Endothelial cell (in vitro differentiated cells): Measurements from ENCODE around the gene DROSHA. TPM values are rescaled to one million over a fixed set of nuclear protein-coding genes. Genes with fewer than 3 reads are reported as not detected.
A peak's percentile ranks its signal among the peaks of the same experiment; 100 is the strongest.

Experiments
- DNase-seq: peaks from one replicate; pipeline ENCODE4 v3.0.0; 2021; ENCODE audit warnings: low spot score
- H3K27ac Mint-ChIP-seq: one replicate; pipeline ENCODE4 v1.8.0; 2021; ENCODE audit warnings: mixed read lengths, inconsistent platforms; ENCODE audit not compliant: unreplicated experiment
- H3K27me3 Mint-ChIP-seq: one replicate; pipeline ENCODE4 v1.8.0; 2021; ENCODE audit warnings: mild to moderate bottlenecking, moderate library complexity, mixed read lengths, inconsistent platforms; ENCODE audit not compliant: unreplicated experiment
- H3K36me3 Mint-ChIP-seq: one replicate; pipeline ENCODE4 v1.8.0; 2021; ENCODE audit warnings: mild to moderate bottlenecking, low read depth, mixed read lengths, inconsistent platforms; ENCODE audit not compliant: unreplicated experiment
- H3K4me1 Mint-ChIP-seq: one replicate; pipeline ENCODE4 v1.8.0; 2021; ENCODE audit warnings: mild to moderate bottlenecking, mixed read lengths, inconsistent platforms; ENCODE audit not compliant: unreplicated experiment
- H3K4me3 Mint-ChIP-seq: one replicate; pipeline ENCODE4 v1.8.0; 2021; ENCODE audit warnings: mild to moderate bottlenecking, mixed read lengths, inconsistent platforms; ENCODE audit not compliant: unreplicated experiment
- H3K9me3 Mint-ChIP-seq: one replicate; pipeline ENCODE4 v1.8.0; 2021; ENCODE audit warnings: mixed read lengths, inconsistent platforms; ENCODE audit not compliant: unreplicated experiment
- total RNA-seq: library from RNA; stranded (reverse); fragmentation: NEBNext Ultra II Directional; extraction: Animal tissue kit (Norgen Biotek cat#: 25700); gene quantifications from one replicate; pipeline ENCODE4 v1.2.1, GENCODE V29; 2021; ENCODE audit not compliant: unreplicated experiment
- TF ChIP-seq, protein P1 (sequence below): fragments of 200-600 bp; sonication (generic); IDR thresholded peaks from one replicate; pipeline ENCODE4 v1.5.0; 2021; ENCODE audit warnings: antibody characterized with exemption; ENCODE audit not compliant: unreplicated experiment

The DROSHA gene
- total RNA-seq, 1 donor from 2014 or later: 98.2 TPM

DNA sequence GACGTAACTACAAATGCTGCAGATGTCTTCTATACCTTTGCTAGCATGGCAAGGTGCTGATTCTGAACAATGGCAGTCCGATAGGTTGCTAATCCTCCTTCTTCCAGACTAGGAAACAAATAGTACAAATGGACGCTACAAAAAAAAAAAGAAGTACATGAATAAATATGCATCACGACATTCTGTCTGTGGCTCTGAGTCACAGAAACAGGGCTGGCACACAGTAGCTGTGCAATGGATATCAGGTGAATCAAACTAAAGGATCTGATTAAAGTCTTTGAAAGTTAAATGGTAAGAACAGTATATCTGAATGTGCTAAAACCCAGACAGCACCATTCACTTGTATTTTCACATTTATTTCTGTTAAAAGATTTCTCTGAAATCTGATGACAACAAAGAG is 96.2 kb downstream of the DROSHA start:
- TF ChIP-seq, protein P1, sequence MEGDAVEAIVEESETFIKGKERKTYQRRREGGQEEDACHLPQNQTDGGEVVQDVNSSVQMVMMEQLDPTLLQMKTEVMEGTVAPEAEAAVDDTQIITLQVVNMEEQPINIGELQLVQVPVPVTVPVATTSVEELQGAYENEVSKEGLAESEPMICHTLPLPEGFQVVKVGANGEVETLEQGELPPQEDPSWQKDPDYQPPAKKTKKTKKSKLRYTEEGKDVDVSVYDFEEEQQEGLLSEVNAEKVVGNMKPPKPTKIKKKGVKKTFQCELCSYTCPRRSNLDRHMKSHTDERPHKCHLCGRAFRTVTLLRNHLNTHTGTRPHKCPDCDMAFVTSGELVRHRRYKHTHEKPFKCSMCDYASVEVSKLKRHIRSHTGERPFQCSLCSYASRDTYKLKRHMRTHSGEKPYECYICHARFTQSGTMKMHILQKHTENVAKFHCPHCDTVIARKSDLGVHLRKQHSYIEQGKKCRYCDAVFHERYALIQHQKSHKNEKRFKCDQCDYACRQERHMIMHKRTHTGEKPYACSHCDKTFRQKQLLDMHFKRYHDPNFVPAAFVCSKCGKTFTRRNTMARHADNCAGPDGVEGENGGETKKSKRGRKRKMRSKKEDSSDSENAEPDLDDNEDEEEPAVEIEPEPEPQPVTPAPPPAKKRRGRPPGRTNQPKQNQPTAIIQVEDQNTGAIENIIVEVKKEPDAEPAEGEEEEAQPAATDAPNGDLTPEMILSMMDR: no peak
- DNase-seq: no peak
- Mint-ChIP-seq H3K27ac (no peak overlapping the region), H3K4me3 (no peak overlapping the region), H3K4me1 (peaks cover 4% of the 10 kb centered on the region), H3K27me3 (peaks cover 1% of the 10 kb centered on the region), H3K9me3 (no peaks in the 10 kb centered on the region), H3K36me3 (peaks cover 22% of the 10 kb centered on the region)

DNA sequence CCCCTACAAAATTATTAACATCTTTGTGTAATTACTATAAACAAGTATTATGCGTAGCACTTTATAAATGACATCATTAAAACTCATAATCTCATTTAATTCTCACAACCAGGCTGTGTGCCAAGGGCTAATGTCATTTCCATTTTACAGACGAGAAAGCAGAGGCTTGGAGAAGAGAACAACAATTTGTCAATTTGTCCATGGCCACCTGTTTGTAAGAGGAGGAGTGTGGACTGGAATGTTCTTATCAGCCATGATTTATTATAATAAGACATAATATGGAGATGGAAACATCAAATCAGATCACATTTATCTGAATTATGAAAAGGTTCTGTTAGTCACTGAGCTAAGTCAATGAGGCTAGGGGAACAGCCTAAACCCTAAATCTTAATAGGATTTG is 97.0 kb downstream of the DROSHA start:
- DNase-seq: no peak
- H3K4me1 Mint-ChIP-seq: peaks cover 10% of the 10 kb centered on the region
- peaks cover 1% of the 10 kb centered on the region for H3K27me3 Mint-ChIP-seq
- no peak overlapping the region for H3K4me3 Mint-ChIP-seq
- TF ChIP-seq, protein P1: no peak
- no peak overlapping the region for H3K27ac Mint-ChIP-seq
- H3K36me3 Mint-ChIP-seq: peaks cover 22% of the 10 kb centered on the region
- no peaks in the 10 kb centered on the region for H3K9me3 Mint-ChIP-seq

DNA sequence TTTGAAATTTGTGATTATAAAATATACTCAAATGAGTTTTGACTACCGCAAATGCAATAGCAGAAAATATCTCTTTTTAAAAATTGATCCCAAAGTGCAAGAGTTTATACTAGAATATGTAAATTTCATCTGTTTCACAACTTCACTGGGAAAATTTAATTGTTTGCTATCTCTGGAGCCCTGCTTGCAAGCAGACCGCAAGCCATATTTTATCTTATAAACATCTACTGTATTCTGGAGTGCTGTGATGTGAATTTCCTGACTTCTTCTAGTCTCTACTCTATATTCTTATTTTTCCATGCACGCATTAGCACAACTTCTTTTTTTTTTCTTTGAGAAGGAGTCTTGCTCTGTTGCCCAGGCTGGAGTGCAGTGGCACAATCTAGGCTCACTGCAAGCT is 98.7 kb downstream of the DROSHA start:
- Mint-ChIP-seq H3K4me1 (peaks cover 15% of the 10 kb centered on the region), H3K27ac (no peak overlapping the region), H3K4me3 (no peak overlapping the region), H3K27me3 (peaks cover under 1% of the 10 kb centered on the region), H3K36me3 (peaks cover 16% of the 10 kb centered on the region), H3K9me3 (no peaks in the 10 kb centered on the region)
- no peak for DNase-seq
- TF ChIP-seq, protein P1: no peak

DNA sequence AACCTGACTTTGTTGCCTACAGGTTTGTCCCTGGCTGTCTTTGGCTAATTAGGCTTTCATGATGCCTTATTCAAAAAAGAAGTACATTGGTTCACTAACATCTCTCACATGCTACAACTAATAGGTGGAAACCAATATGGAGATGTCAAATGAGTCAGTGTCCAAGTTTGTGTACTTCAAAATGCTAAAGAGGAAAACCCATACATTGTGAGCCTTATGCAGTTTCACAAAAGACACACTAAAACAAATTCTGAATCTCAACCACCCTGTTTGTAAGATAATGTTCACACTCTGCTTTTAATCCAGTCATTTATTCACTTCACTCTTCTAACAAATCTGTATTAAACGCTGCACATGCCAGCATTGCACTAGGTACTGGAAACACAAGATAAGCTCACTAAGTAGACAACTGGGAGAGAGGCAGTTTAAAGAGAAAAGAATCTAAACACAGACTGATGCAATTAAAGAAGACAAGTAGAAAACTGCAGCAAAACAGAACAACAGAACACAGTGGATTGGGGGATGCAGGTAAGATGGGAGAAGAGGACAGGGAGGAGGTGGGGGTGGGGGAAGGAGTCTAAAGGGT is 104.1 kb downstream of the DROSHA start:
- peak overlapping the region; percentile 74 for H3K27ac Mint-ChIP-seq
- H3K4me1 Mint-ChIP-seq: peaks cover 47% of the 10 kb centered on the region
- peaks cover 13% of the 10 kb centered on the region for H3K36me3 Mint-ChIP-seq
- H3K4me3 Mint-ChIP-seq: no peak overlapping the region
- TF ChIP-seq, protein P1: no peak
- H3K27me3 Mint-ChIP-seq: no peaks in the 10 kb centered on the region
- no peaks in the 10 kb centered on the region for H3K9me3 Mint-ChIP-seq
- no peak for DNase-seq

DNA sequence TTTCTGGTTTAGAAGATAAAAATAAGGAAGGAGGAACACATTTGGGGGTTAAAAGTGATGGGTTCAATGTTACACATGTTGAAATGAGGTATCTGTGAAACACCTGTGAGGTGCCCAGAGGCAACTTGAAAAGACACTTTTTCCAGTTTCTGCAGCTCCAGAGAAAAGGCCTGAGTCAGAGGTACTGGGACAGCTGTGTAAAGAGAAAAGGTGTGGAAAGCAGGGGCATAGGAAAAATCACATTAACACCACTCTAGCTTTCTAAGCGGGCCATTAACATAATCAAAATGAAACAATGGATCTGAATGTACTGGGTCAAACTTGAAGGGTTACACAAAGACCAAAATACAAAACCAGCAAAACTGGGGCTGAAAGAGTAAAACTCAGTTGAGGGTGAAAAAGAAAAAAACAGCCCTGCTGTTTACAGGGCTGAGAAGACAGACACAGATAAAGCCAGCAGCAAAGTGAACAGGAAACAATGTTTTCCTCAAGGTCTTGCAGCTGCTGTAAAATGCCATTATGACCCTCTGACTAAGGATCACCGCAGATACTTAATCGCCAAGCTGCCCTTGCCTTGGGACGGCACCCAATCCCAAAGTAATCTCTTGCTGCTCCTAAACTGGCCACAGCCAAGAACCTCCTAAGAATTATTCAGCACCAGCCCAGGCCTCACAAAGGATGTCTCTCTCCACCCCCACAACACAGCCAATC is 104.7 kb downstream of the DROSHA start:
- TF ChIP-seq, protein P1: no peak
- peaks cover 47% of the 10 kb centered on the region for H3K4me1 Mint-ChIP-seq
- peak overlapping the region; percentile 74 for H3K27ac Mint-ChIP-seq
- peaks cover 15% of the 10 kb centered on the region for H3K36me3 Mint-ChIP-seq
- DNase-seq: no peak
- no peaks in the 10 kb centered on the region for H3K9me3 Mint-ChIP-seq
- H3K4me3 Mint-ChIP-seq: no peak overlapping the region
- H3K27me3 Mint-ChIP-seq: no peaks in the 10 kb centered on the region
